GM19240 (cell line): ENCODE data around the gene SSU72.

Source experiments
- DNase-seq: peaks from one replicate; pipeline ENCODE4 v3.0.0; 2011; ENCODE audit warnings: low spot score; ENCODE audit not compliant: insufficient read length

The SSU72 gene

DNA sequence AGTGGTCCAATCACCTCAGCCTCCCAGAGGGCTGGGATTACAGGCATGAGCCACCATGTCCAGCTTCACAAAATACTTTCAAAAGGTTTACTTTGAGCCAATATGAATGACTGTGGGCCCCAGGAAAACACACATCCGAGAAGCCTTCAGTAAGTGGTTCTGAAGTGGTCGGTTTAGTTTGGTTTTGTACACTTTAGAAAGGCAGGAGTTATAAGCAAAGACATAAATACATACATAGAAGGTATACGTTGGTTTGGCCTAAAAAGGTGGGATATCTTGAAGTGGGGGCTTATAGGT, 37.4 kb upstream of the SSU72 start:
- no peak for DNase-seq

DNA sequence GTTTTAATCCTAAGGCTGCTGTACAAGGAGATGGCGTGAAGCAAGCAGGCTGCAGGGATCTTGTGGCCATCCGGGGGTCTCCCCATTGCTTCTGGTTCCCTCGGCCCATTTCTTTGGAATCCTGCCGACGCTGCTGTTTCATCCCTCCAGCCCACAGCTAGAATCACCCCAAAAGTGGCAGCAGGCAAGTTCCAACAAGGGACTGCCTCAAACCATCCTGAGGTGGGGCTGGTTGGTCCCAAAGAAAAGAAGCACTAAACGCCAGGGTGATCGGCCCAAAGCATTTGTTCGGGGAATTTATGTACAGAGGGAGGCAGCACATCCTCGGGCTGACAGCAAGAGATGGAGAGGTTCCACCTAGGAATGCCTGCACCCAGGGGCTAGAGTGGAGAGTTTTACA, 36.1 kb upstream of the SSU72 start:
- DNase-seq, result no peak

DNA sequence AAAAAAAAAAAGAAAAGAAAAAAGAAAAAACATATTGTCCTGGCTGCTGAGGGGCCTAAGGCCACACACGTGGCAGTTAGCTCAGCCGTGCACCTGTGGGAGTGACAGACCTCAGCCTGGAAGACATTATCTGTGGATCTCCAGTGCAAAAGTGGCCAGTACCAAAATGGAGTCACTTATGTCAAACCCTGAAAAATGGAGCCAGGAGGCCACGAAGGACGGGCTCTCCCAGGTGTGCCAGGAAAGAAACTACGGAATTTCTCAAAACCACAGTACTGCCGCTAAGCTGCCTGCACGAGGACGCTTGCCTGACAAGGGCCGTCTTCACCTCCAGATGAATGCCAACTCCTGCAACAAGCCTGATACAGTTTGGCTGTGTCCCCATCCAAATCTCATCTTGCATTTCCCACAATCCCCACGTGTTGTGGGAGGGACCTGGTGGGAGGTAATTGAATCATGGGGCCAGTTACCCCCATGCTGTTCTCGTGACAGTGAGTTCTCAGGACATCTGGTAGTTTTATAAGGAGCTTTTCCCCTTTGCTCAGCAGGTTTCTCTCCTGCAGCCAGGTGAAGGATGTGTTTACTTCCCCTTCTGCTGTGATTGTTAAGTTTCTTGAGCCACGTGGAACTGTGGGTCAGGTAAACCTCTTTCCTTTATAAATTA, 35.3 kb upstream of the SSU72 start:
- DNase-seq, result no peak

DNA sequence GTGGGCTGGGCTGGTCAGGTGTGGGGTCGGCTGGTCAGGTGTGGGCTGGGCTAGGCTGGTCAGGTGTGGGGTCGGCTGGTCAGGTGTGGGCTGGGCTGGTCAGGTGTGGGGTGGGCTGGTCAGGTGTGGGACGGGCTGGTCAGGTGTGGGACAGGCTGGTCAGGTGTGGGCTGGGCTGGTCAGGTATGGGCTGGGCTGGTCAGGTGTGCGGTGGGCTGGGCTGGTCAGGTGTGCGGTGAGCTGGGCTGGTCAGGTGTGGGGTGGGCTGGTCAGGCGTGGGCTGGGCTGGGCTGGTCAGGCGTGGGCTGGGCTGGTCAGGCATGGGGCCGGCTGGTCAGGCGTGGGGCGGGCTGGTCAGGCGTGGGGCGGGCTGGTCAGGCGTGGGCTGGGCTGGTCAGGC, 31.6 kb upstream of the SSU72 start:
- no peak for DNase-seq

DNA sequence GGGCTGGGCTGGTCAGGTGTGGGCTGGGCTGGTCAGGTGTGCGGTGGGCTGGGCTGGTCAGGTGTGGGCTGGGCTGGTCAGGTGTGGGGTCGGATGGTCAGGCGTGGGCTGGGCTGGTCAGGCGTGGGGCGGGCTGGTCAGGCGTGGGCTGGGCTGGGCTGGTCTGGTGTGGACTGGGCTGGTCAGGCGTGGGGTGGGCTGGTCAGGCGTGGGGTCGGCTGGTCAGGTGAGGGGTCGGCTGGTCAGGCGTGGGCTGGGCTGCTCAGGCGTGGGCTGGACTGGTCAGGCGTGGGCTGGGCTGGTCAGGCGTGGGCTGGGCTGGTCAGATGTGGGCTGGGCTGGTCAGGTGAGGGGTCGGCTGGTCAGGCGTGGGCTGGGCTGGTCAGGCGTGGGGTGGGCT, 31.1 kb upstream of the SSU72 start:
- no peak for DNase-seq

DNA sequence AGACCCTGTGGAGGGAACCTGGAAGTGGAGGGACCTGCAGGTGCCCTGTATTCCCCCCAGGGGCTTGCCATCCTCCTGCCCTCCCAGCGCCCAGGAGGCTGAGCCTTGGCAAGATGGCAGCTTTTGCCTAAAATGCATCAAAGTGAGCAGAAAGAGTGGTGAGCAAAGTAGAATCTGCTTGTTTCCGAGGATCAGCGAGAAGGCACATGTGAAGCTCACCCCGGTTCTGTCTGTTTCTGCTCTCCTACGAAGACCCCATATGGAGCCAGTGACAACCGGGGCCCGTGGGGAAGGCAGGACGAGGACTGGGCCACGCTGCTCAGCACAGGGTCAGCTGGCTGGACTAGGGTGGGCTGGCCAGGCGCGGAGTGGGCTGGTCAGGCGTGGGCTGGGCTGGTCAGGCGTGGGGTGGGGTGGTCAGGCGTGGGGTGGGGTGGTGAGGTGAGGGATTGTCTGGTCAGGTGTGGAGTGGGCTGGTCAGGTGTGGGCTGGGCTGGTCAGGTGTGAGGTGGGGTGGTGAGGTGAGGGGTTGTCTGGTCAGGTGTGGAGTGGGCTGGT, 30.4 kb upstream of the SSU72 start:
- DNase-seq, result no peak

DNA sequence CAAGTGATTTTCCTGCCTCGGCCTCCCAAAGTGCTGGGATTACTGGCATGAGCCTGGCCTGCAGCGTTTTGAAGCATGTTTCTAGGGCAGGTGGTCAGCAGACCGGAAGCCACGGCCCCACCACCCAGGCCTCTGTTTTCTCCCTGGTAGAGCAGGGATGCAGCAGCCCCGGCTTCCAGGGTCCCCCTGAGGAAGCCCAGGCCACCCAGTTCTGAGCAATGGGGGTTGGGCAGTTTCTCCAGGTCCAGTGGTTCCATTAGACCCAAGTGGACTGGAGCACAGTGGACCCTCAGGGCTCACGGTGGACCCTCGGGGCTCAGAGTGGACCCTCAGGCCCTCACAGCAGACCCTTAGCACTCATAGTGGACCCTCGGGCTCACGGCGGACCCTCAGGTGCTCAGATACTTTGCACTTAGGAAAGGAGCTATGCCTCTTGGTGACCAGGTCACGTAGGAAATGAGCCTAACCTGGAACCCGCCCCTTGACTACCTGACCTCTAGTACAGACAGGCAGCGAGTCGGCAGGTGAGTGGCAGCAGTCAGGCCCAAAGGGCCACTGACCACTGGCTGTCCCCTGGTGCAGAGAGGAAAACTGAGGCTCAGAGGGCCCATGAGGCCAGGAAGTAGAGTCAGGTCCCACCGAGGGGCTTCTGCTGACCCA, 29.8 kb upstream of the SSU72 start:
- DNase-seq, result no peak

DNA sequence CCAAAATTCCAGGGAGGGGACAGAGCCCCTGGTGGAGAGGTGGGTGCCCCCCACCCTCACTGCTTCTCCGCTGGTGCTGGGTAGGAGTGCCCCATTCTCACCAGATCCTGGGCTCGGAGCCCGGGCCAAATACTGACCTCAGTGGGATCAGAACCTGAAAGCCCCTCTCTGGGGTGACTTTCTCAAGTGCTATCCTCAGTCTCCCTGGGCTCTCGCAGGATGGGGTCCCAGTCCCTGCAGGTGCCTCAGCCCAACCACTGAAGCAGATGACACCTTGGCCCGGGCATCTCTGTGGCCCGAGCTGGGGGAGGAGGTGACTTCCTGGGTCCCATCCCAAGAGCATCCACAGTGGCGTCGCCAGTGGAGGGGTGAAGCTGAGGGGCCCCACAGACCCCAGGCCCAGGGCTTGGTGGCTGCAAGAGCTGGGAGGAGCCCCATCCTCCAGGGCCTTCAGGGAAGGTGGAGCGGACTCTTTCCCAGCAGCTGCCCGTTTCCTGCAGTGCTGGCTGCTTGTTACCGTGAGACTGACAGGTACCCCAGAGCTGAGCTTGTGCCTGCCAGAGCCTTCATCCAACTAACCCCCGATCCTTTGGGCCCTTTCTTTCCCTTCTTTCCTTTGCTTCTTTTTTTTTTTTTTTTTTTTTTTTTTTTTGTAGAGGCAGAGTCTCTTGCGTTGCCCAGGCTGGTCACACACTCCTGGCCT, 29.2 kb upstream of the SSU72 start:
- no peak for DNase-seq

DNA sequence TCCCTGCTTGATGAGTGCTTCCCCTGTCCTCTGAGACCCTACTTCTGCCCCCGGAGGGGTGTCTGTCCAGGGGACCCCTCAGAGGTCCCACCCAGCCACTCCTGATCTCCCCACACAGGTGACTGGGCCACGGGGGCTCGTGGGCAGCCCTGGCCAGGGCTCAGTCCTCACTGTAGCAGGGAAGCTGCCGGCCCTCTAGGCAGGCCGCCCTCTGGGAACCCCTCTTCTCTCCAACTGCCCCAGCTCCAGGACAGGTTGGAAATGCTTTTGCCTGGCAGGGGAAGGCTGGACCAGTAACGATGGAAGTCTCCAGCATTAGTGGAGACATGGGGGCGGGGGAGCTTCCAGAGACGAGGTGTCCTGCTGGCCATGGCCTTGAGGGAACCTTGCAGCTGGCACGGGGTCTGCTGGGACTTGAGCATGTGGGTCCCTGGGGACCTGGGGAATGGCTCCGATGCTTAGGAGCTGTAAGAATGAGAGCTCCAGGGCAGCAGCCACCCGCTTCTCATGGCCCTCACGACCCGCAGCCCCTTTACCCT, 28.4 kb upstream of the SSU72 start:
- DNase-seq, result no peak

DNA sequence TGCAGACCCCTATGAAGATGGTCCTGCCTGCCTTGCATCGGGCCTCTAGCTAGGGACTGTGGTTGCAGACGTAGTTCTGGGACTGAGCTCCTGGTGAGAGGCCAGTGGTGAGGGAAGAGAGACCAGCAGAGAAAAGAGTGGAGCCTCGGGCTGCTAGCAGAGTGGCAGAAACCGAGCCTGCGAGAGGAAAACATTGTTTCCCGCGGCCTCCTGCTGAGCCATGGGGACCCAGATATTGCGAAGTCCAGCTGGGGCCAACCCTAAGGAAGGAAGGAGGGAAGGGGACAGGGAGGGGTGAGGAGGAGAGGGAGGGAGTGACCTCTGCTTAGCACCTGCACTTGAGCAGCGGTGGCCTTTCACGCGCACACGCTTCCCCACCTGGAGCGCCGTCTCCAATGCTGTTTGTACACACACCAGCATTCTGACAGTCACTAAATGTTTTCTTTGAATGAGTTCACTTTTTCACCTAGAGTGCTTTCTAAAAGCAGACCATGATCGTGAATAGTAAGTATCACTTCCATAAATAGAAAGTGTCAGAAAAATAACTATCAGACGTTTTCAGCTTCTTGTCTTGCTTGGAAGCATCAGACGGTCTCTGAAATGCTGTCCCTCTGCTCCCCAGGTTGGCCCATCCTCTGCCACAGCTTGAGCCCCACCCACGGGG, 27.8 kb upstream of the SSU72 start:
- peak; percentile 66 for DNase-seq

DNA sequence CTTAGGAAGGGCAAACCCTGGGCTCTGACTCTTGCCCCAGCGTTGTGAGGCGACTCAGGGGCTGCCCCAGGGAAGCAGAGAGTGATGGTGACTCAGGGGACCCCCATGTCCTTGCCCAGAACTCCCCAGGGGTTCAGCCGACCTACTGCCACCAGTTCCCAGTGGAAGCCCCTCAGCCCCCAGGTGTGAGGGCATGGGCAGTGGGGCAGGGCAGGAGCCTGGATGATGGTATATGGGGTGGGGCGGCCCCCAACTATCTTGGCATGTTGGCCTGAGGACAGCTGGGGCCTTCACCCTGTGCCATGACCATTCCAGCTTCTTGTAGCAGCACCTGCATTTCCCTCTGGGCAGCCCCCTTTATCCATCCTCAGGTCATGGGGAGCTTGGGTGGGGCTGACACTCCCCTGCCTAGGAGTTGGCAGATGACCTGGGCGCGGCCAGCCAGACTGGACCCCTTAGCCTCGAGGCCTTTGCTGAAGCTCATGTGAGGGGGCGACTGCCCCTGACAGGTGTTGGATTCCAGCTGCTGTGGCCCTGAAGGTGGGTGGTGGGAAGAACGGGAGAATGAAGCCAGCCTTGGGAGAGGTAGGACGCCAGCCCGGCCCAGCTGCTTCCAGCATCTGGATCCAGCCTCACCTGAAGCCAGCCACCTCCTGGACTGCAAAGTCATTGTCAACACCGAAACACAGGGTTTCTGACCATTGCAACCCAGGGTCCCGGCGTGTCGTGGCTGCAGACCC, 27.1 kb upstream of the SSU72 start:
- no peak for DNase-seq

DNA sequence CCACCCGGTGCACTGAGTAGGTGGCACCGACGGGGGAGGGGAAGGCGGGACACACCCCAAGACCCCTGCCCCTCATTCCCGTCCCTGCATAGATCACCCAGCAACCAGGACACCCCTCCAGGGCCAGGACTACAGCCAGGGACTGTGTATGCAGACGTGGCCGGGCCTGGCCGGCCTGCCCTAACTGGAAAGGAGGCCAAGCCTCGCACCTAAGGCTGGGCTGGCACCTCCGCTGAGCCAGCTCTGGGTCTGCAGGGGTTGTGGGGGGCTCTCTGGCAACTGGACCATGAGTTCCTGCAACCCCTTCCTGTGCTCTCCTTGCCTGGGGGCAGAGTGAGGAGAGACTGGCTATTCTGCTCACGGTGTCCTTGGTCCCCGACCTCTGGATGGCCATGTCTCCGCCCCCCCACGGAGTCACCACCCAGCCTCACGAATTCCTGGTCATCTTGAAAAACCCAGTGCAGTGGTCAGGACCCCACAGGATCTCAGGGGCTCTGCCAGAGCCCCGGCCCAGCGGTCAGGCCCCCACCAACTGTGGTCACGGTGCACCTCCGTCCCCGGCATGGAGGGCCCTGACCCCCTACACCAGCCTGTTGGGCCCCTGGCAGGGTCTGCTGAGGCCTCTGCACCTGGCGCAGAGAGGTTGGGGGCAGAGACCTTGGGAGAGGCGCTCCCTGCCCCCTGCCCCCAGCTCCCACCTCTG, 26.3 kb upstream of the SSU72 start:
- DNase-seq, result no peak

DNA sequence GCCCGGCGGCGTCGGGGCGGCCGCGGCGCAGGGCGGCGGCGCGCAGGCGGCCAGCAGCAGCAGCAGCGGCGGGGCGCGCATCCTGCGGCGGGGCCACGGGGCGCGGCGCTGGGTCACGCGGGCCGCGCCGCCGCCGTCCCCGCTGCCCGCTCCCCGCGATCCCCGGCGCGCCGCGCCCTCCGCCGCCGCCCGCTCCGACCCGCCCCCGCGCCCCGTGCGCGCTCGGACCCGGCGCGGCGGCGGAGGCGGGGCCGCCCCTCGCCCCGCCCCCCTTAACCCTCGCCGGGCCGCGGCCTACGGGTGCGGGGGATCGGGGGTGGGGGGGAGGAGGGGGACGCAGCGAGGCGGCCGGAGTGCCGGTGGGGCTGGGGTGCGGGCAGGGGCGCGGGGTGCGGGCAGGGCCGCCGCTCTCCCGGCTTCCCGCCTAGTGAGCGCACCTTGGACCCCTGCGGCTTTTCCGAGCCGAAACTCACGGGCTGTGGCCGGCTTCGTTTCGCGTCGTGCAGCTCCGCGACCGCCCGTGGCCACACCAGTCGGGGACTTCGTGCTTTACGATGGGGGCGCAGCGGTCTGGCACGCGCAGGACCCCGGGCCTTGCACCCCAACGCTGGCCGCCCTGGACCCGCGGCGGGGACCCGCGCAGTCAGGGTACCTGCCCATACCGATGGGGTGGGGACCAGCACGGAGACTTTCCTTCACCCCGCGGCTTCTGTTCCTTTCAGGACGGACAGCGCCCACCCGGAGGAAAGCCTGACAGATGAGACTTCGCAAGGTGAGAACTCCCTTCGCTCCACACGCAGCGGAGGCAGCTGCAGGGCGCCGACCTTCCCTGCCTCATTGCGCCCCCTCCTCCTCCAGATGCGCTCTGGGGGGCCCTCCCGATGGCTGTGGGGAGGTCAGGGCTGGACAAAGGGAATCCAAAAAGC, 25.5 kb upstream of the SSU72 start, which contains the start of gene FNDC10:
Gene FNDC10, minus strand, starts transcription at position 201 of the 926 bp plus-strand sequence. Its CDS starts 120 bp downstream, at position 81.
- no peak for DNase-seq

DNA sequence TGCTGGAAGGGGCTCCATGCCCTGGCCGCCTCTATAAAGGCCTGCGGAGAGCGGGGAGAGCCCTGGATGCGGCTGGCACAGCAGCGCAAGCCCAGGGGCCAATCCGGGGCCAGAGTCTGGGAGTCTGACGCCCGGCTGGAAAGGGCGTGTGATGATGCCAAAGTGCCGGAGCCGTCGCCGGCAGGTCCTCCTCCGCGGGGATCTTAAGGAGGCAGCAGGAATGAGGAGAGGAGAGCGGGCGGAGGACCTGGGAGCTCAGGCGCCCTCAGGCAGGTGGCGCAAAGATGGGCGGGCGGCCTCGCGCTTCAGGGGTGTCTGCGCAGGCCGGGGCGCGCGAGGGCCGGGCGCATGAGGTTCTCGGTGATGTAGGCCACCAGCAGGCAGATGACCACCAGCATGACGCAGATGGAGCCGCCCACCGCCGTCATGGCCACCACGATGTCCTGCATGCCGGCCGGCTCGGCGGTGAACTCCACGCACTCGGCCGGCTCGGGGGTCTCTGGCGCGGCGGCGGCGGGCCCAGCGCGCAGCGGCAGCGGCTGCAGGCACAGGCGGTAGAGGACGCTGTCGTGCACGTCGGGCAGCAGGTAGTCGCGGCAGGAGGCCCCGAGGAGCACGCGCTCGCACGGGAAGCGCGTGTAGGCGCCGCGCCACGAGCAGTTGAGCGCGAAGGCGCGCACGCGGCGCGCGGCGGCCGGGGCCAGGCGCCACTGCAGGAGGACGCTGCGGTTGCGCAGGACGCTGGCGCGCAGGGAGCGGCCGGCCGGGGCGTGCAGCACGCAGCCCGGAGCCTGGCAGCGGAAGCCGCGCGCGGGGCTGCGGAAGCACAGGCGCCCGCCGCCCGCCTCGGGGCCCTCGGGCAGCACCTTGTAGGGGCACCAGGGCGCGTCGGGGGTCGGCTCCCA, 24.6 kb upstream of the SSU72 start:
- DNase-seq, result no peak

DNA sequence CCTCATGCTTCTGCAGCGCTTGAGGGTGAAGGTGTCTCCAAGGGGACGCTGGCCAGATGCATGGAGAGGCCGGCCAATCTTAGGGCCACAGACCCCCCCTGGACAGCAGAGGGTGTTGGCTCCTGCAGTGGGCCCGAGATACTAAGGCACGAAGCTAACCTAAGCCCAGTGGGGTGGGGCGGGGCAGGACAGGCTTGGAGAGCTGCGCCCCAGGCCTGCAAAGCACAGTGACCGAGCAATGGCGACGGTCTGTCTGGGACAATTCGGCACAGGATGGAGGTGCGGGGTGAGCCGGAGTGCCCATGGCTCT, 24.0 kb upstream of the SSU72 start:
- DNase-seq, result no peak

DNA sequence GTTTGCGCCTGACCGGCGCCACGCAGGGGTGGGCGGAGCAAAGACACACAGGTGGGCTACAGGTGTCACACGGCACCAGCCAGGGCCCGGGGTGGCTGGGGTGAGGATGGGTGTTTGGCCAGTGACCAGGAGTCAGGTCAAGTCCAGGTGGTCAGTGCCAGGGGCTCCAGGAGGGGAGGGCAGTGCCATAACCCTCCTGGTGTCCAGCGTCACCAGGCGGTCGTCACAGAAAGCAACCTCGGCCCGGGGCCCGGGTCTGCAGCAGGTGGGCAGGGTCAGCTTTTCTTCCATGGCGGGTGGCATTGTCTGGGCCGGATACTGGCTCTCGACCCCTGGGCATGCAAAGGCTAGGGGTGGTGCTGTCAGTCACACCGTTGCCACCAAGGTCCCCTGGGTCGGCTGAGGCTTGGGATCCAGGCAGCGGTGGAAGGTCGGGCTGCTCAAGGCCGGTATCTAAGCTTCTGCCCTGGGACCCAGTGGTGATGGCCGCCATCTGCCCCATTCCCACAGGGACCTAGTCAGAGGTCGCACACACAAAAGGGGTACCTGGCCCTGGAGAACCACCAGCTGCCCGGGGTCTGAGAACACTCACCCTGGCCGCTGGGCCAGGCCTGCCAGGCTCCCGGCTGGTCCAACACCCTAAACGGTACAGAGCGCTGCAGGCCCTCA, 23.5 kb upstream of the SSU72 start:
- no peak for DNase-seq

DNA sequence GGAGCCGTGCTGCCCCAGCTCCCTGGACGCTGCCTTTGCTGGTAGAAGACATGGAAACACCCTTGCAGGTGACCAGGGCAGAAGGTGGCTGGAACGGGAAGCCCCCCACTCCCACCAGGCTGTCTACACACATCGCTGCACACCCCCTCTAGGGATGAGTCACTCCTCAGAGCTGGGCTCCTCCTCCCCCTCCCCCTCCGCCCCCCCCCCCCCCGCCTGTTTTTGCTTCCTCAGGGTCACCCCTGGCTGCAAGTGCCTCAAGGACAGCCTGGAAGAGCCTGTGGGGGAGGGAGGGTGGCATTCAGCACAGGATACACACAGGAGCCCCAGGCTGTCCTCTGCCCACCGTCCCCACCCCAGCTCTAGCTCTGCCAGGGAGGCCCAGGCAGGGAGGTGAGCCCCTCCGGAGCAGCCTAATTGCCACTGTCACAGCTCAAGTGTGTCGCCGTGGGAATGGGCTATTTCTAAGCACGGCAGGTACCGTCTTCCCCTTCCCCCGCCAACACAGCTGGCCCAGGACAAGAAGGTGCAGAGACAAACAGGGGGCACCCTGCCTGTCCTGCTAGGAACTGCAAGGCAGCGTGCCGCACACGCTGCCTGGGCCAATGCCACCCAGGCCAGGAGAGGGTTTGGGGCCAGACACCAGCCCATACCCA, 22.7 kb upstream of the SSU72 start:
- DNase-seq, result no peak
